RPMI7951 (cell line): ENCODE data around the gene EXOC6B. TPM values are rescaled to one million over a fixed set of nuclear protein-coding genes. Genes with fewer than 3 reads are reported as not detected.

ENCODE experiments used
- DNase-seq: peaks from one replicate; pipeline ENCODE4 v3.0.0-alpha.2; 2012; ENCODE audit warnings: low read depth
- total RNA-seq: library from RNA; depleted of rRNA; stranded (reverse); fragments of >200 nt; shearing (Covaris generic); gene quantifications from 2 replicates; pipeline ENCODE4 v1.2.3, GENCODE V29; 2014

The EXOC6B gene
- total RNA-seq, 1 experiment from 2014 or later: 9.9 TPM

GRCh38 chr2:72166279-72166678, 659.6 kb downstream of the EXOC6B start:
- DNase-seq: no peak

GRCh38 chr2:72165792-72166191, 660.0 kb downstream of the EXOC6B start:
- DNase-seq: peak; percentile 20

GRCh38 chr2:72162574-72162973, 663.3 kb downstream of the EXOC6B start:
- no peak for DNase-seq

- DNase-seq: no peak
These were observed 666.4 kb downstream of the EXOC6B start for GRCh38 chr2:72159211-72159993.

- no peak for DNase-seq
These were observed 667.7 kb downstream of the EXOC6B start for GRCh38 chr2:72157871-72158771.

- DNase-seq: no peak
These were observed 669.0 kb downstream of the EXOC6B start for GRCh38 chr2:72156872-72157271.

GRCh38 chr2:72155737-72156136, 670.1 kb downstream of the EXOC6B start:
- no peak for DNase-seq

- DNase-seq: no peak
These were observed 670.7 kb downstream of the EXOC6B start for GRCh38 chr2:72155151-72155550.

- no peak for DNase-seq
These were observed 671.4 kb downstream of the EXOC6B start for GRCh38 chr2:72154386-72154975.

GRCh38 chr2:72153924-72154323, 671.9 kb downstream of the EXOC6B start:
- DNase-seq: no peak

GRCh38 chr2:72153026-72153791, 672.6 kb downstream of the EXOC6B start:
- no peak for DNase-seq

- no peak for DNase-seq
These were observed 674.9 kb downstream of the EXOC6B start for GRCh38 chr2:72150861-72151356.

- peak; percentile 77 for DNase-seq
These were observed 675.5 kb downstream of the EXOC6B start for GRCh38 chr2:72150157-72150860.

- DNase-seq: no peak
These were observed 676.2 kb downstream of the EXOC6B start for GRCh38 chr2:72149556-72150156.

- DNase-seq: peak; percentile 63
These were observed 676.8 kb downstream of the EXOC6B start for GRCh38 chr2:72148837-72149555.

GRCh38 chr2:72148003-72148836, 677.6 kb downstream of the EXOC6B start:
- no peak for DNase-seq

- no peak for DNase-seq
These were observed 678.4 kb downstream of the EXOC6B start, which contains the start of gene CYP26B1 for GRCh38 chr2:72147303-72147971. CYP26B1 (minus strand) TSS chr2:72147862; CDS start chr2:72147834, 28 bp downstream.
